ENCODE data around the gene ENHO.

DNA sequence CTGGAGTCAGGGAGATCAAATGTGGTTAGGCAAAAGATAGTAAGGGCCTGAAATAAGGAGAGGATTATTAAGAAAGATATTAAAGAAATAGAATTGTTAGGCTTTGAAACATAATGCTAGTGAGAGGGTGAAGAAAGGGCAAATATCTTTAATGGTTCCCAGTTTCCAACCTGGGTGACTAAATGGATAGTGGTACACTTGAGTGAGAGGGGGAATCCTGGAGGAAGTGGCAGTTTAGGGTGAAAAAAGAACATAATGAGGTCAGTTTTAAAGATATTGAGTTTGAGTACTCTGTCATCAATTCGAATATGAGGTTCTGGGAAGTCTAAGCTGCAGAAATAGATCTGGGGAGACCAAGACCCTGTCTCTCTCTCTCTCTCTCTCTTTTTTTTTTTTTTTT is 45.2 kb downstream of the ENHO start:
- TF ChIP-seq EP300 (IDR thresholded peaks at IDR 0.05): no peak
- TF ChIP-seq, protein P1, sequence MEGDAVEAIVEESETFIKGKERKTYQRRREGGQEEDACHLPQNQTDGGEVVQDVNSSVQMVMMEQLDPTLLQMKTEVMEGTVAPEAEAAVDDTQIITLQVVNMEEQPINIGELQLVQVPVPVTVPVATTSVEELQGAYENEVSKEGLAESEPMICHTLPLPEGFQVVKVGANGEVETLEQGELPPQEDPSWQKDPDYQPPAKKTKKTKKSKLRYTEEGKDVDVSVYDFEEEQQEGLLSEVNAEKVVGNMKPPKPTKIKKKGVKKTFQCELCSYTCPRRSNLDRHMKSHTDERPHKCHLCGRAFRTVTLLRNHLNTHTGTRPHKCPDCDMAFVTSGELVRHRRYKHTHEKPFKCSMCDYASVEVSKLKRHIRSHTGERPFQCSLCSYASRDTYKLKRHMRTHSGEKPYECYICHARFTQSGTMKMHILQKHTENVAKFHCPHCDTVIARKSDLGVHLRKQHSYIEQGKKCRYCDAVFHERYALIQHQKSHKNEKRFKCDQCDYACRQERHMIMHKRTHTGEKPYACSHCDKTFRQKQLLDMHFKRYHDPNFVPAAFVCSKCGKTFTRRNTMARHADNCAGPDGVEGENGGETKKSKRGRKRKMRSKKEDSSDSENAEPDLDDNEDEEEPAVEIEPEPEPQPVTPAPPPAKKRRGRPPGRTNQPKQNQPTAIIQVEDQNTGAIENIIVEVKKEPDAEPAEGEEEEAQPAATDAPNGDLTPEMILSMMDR (IDR thresholded peaks at IDR 0.05): no peak

Measured in tibial nerve (tissue), 4 donors.